GM23338 (cell line): ENCODE results near the gene FAM89B. TPM values are rescaled to one million over a fixed set of nuclear protein-coding genes. Genes with fewer than 3 reads are reported as not detected.

ENCODE experiments used
- ATAC-seq: fragments of 200-7000 bp; cut with Tn5 transposase; 3 replicates; pipeline ENCODE4 v1.9.1; 2020
- DNase-seq: peaks from one replicate; pipeline ENCODE4 v3.0.0-alpha.2; 2015; ENCODE audit warnings: low spot score
- H2AFZ ChIP-seq: fragments of 200-600 bp; sonication (generic); 2 replicates; pipeline ENCODE4 v1.8.0; 2016; ENCODE audit warnings: antibody characterized with exemption, mild to moderate bottlenecking, moderate library complexity
- H3F3A ChIP-seq: fragments of 200-600 bp; sonication (generic); replicated peaks from 2 replicates; pipeline ENCODE4 v1.8.0; 2017; ENCODE audit warnings: antibody characterized with exemption, mixed run types, low read depth
- H3K27ac ChIP-seq: fragments of 200-600 bp; sonication (generic); 2 replicates; pipeline ENCODE4 v1.6.1; 2016; ENCODE audit warnings: low read depth
- H3K27me3 ChIP-seq: fragments of 200-600 bp; sonication (generic); 2 replicates; pipeline ENCODE4 v1.8.0; 2016; ENCODE audit warnings: mild to moderate bottlenecking, mixed run types, moderate library complexity; ENCODE audit not compliant: insufficient read depth
- H3K36me3 ChIP-seq: fragments of 200-600 bp; sonication (generic); 2 replicates; pipeline ENCODE4 v1.8.0; 2016; ENCODE audit warnings: mild to moderate bottlenecking; ENCODE audit not compliant: insufficient read depth
- H3K4me1 ChIP-seq: fragments of 200-600 bp; sonication (generic); 2 replicates; pipeline ENCODE4 v1.8.0; 2016; ENCODE audit warnings: mild to moderate bottlenecking, moderate library complexity; ENCODE audit not compliant: insufficient read depth
- H3K4me2 ChIP-seq: fragments of 200-600 bp; sonication (generic); 2 replicates; pipeline ENCODE4 v1.7.1; 2017; ENCODE audit warnings: mixed run types
- H3K4me3 ChIP-seq: fragments of 200-600 bp; sonication (generic); 2 replicates; pipeline ENCODE4 v1.6.1; 2016; ENCODE audit warnings: mixed run types
- H3K79me2 ChIP-seq: fragments of 200-600 bp; sonication (generic); replicated peaks from 2 replicates; pipeline ENCODE4 v1.8.0; 2017; ENCODE audit warnings: mild to moderate bottlenecking; ENCODE audit not compliant: insufficient read depth
- H3K9me2 ChIP-seq: fragments of 200-600 bp; sonication (generic); 2 replicates; pipeline ENCODE4 v1.8.0; 2017; ENCODE audit not compliant: insufficient read depth
- H4K20me1 ChIP-seq: fragments of 200-600 bp; sonication (generic); replicated peaks from 2 replicates; pipeline ENCODE4 v1.8.0; 2017; ENCODE audit warnings: mild to moderate bottlenecking; ENCODE audit not compliant: insufficient read depth
- H3K27ac Mint-ChIP-seq: 2 replicates; pipeline ENCODE4 v1.8.0; 2020; ENCODE audit warnings: inconsistent platforms, mild to moderate bottlenecking, moderate library complexity, mixed read lengths
- H3K27me3 Mint-ChIP-seq: 3 replicates; pipeline ENCODE4 v1.8.0; 2022; ENCODE audit warnings: low read depth, mild to moderate bottlenecking, moderate library complexity, mixed read lengths, inconsistent platforms; ENCODE audit not compliant: insufficient read depth, poor library complexity
- H3K36me3 Mint-ChIP-seq: 3 replicates; pipeline ENCODE4 v1.8.0; 2021; ENCODE audit warnings: low read depth, mild to moderate bottlenecking, inconsistent platforms, moderate library complexity, mixed read lengths
- H3K4me1 Mint-ChIP-seq: 3 replicates; pipeline ENCODE4 v1.8.0; 2020; ENCODE audit warnings: mild to moderate bottlenecking, inconsistent platforms, mixed read lengths
- H3K4me3 Mint-ChIP-seq: 3 replicates; pipeline ENCODE4 v1.8.0; 2021; ENCODE audit warnings: moderate library complexity, mild to moderate bottlenecking, inconsistent platforms, mixed read lengths
- H3K9me3 Mint-ChIP-seq: 3 replicates; pipeline ENCODE4 v1.8.0; 2020; ENCODE audit warnings: moderate library complexity, mild to moderate bottlenecking, inconsistent platforms, mixed read lengths
- CTCF ChIP-seq, 2 experiments: fragments of 200-600 bp in 1 of 2; sonication (generic) in 1 of 2; conservative IDR thresholded peaks; 2 replicates each; pipeline versions ENCODE4 v1.5.1 to v1.6.1; 2016 to 2017; ENCODE audit warnings: antibody characterized with exemption in 2 of 2, low read depth in 2 of 2, mild to moderate bottlenecking in 2 of 2, moderate library complexity in 1 of 2
- ETS1 ChIP-seq: IDR thresholded peaks from 2 replicates; pipeline ENCODE4 v1.6.1; 2016; ENCODE audit warnings: antibody characterized with exemption
- EZH2 ChIP-seq: fragments of 200-600 bp; sonication (generic); IDR thresholded peaks from one replicate; pipeline ENCODE4 v1.8.0; 2017; ENCODE audit warnings: antibody characterized with exemption, mild to moderate bottlenecking, low read depth; ENCODE audit not compliant: unreplicated experiment
- POLR2AphosphoS5 ChIP-seq: IDR thresholded peaks from 2 replicates; pipeline ENCODE4 v1.6.1; 2016; ENCODE audit warnings: antibody characterized with exemption, low read depth
- REST ChIP-seq: IDR thresholded peaks from one replicate; pipeline ENCODE4 v1.6.1; 2018; ENCODE audit warnings: antibody characterized with exemption; ENCODE audit not compliant: unreplicated experiment
- ZNF114 ChIP-seq: fragments of 250-450 bp; sonication (Bioruptor Pico); IDR thresholded peaks from 2 replicates; pipeline ENCODE4 v1.5.0; 2020; ENCODE audit warnings: mild to moderate bottlenecking, moderate library complexity
- ZNF331 ChIP-seq: fragments of 250-450 bp; sonication (Bioruptor Pico); IDR thresholded peaks from 2 replicates; pipeline ENCODE4 v1.5.0; 2020; ENCODE audit warnings: low read depth, mild to moderate bottlenecking, moderate library complexity
- ZNF462 ChIP-seq: fragments of 250-450 bp; sonication (Bioruptor Pico); IDR thresholded peaks from 2 replicates; pipeline ENCODE4 v1.5.0; 2020; ENCODE audit warnings: mild to moderate bottlenecking, moderate library complexity
- polyA plus RNA-seq: library from polyadenylated mRNA; unstranded; fragments of >200 nt; fragmentation: Nextera tagmentation; extraction: Ambion mirVana; gene quantifications from 2 replicates; pipeline ENCODE4 v1.2.1, GENCODE V29; 2016
- total RNA-seq: library from RNA; depleted of rRNA; stranded (reverse); fragments of >200 nt; shearing (Covaris generic); gene quantifications from 2 replicates; pipeline ENCODE4 v1.2.3, GENCODE V29; 2014

The FAM89B gene
- total and polyA plus RNA-seq, 2 experiments from 2014 or later = 13.0 to 18.2 TPM

GRCh38 chr11:65530157-65530496 lies 42.2 kb upstream of the FAM89B start:
- Histone ChIP-seq H3K36me3 (no peaks in the 10 kb centered on the region; the same call in 1 of the 2 replicates), H3F3A (peaks cover 19% of the 10 kb centered on the region; the same call in 1 of the 2 replicates), H3K27ac (no peak overlapping the region), H2AFZ (no peak overlapping the region), H3K4me1 (peaks cover 3% of the 10 kb centered on the region; the same call in 1 of the 2 replicates), H3K4me2 (no peak overlapping the region), H3K9me2 (no peaks in the 10 kb centered on the region), H3K4me3 (no peak overlapping the region), H4K20me1 (peaks cover 2% of the 10 kb centered on the region; the same call in 1 of the 2 replicates), H3K27me3 (no peaks in the 10 kb centered on the region), H3K79me2 (no peaks in the 10 kb centered on the region)
- Mint-ChIP-seq H3K36me3 (peaks cover 45% of the 10 kb centered on the region), H3K27me3 (peaks cover 3% of the 10 kb centered on the region), H3K27ac (0 out of 2 replicates have a peak overlapping the region, but pooled peaks have one; percentile 76), H3K4me3 (no peak overlapping the region; the same call in 2 of the 3 replicates), H3K9me3 (no peaks in the 10 kb centered on the region), H3K4me1 (peaks cover 4% of the 10 kb centered on the region; the same call in 1 of the 3 replicates)
- no peak for TF ChIP-seq ZNF114 (CRISPR knock-in tag)
- TF ChIP-seq CTCF (conservative IDR thresholded peaks at IDR 0.05; ENCODE audit: low read depth in 2 of 2) = peak; percentile 41 to 47
- ATAC-seq (peak; percentile 77), DNase-seq (peak; percentile 57)

GRCh38 chr11:65532388-65533064 lies 39.8 kb upstream of the FAM89B start:
- Mint-ChIP-seq H3K9me3 (no peaks in the 10 kb centered on the region), H3K27ac (no peak overlapping the region), H3K36me3 (peaks cover 37% of the 10 kb centered on the region), H3K27me3 (peaks cover 7% of the 10 kb centered on the region), H3K4me3 (no peak overlapping the region), H3K4me1 (no peaks in the 10 kb centered on the region)
- H3K9me2 ChIP-seq = no peaks in the 10 kb centered on the region
- DNase-seq (no peak), ATAC-seq (no peak)
- 0 out of 2 replicates have a peak, but pooled peaks cover 13% of the 10 kb centered on the region for H3F3A ChIP-seq
- no peak overlapping the region for H3K4me3 ChIP-seq
- no peaks in the 10 kb centered on the region for H3K4me1 ChIP-seq
- no peak overlapping the region for H3K4me2 ChIP-seq
- no peaks in the 10 kb centered on the region for H3K27me3 ChIP-seq
- no peaks in the 10 kb centered on the region for H3K79me2 ChIP-seq
- H3K36me3 ChIP-seq = no peaks in the 10 kb centered on the region; the same call in 1 of the 2 replicates
- no peak overlapping the region for H3K27ac ChIP-seq
- H2AFZ ChIP-seq = no peak overlapping the region
- peaks cover 2% of the 10 kb centered on the region; the same call in 1 of the 2 replicates for H4K20me1 ChIP-seq
- TF ChIP-seq ETS1 (no peak), POLR2AphosphoS5 (no peak), REST (no peak), EZH2 (no peak), ZNF331 (no peak), ZNF462 (no peak)
